Measurements from ENCODE around the gene GFRA4.

GFRA4 gene

DNA sequence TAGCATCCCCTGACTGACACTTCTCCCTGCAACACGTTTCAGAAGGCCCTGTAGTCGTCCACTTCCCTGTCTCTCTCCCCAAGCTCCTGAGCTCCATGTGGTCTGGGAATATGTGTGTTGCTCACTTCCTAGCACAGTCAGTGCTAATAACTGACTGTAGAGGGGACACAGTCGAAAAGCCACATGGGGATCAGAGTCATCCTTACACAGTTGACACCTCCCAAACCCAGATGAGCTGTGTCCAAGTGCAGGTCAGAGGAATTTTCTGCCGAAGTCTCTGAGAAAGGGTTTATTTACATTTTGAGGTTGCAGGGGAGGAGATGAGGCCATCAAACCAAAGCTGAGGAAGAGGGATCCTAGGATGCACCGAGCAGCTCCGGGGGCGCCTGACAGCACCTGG, 22.1 kb upstream of the GFRA4 start:
- Mint-ChIP-seq H3K4me3 (no peak overlapping the region), H3K27ac (no peak overlapping the region), H3K27me3 (ENCODE audit: low read depth) (peaks cover 49% of the 10 kb centered on the region), H3K9me3 (no peaks in the 10 kb centered on the region), H3K4me1 (ENCODE audit: low read depth) (no peaks in the 10 kb centered on the region), H3K36me3 (ENCODE audit: low read depth) (no peaks in the 10 kb centered on the region)

- no peaks in the 10 kb centered on the region for H3K36me3 Mint-ChIP-seq (ENCODE audit: low read depth)
- no peaks in the 10 kb centered on the region for H3K4me1 Mint-ChIP-seq (ENCODE audit: low read depth)
- H3K4me3 Mint-ChIP-seq, result no peak within 1 kb of the TSS
- H3K9me3 Mint-ChIP-seq, result no peaks in the 10 kb centered on the region
- H3K27me3 Mint-ChIP-seq (ENCODE audit: low read depth), result peaks cover 70% of the 10 kb centered on the region
- no peak within 1 kb of the TSS for H3K27ac Mint-ChIP-seq
These were observed 19.0 kb upstream of the GFRA4 start, which contains the start of gene ADAM33 for GRCh38 chr20:3681931-3682781. Gene ADAM33, minus strand, starts transcription at chr20:3682010. Its CDS starts 6 bp downstream, at chr20:3682004.

GRCh38 chr20:3681352-3681930, 18.2 kb upstream of the GFRA4 start:
- peaks cover 3% of the 10 kb centered on the region for H3K4me1 Mint-ChIP-seq (ENCODE audit: low read depth)
- H3K9me3 Mint-ChIP-seq, result no peaks in the 10 kb centered on the region
- no peaks in the 10 kb centered on the region for H3K36me3 Mint-ChIP-seq (ENCODE audit: low read depth)
- no peak overlapping the region for H3K27ac Mint-ChIP-seq
- H3K27me3 Mint-ChIP-seq (ENCODE audit: low read depth), result peaks cover 69% of the 10 kb centered on the region
- H3K4me3 Mint-ChIP-seq, result no peak overlapping the region

DNA sequence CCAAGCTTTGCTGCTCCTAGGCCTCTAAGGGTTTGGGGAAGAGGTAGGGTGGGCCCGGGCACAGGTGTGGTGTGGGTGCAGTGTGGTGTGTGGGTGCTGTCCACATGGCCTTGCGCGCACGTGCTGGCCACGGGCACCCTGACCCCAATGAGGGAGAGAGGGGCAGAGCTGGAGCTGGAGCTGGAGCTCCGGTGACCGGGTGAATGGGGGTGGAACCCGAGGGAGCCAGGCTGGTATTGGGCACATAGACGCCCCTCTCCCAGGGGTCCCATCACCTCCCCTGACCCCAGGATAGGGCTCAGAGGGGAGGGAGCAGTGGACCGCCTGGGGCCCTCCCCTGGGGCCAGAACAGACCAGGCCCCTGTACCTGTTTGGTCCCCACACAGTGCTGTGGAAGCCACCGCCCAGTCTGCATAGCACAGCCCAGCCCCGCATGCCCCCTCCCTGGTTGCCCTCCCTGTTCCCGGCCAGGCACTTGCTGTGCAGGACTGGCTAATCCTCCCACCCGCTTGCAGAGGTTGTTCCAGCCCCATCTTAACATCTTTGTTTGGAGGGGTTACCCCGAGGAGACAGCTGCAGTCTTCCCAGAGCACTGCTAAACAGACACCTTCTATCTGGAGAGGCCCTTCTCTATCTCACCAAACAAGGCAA, 17.6 kb upstream of the GFRA4 start:
- H3K4me1 Mint-ChIP-seq (ENCODE audit: low read depth), result peaks cover 3% of the 10 kb centered on the region
- H3K27ac Mint-ChIP-seq, result no peak overlapping the region
- H3K4me3 Mint-ChIP-seq, result no peak overlapping the region
- no peaks in the 10 kb centered on the region for H3K36me3 Mint-ChIP-seq (ENCODE audit: low read depth)
- H3K27me3 Mint-ChIP-seq (ENCODE audit: low read depth), result peaks cover 68% of the 10 kb centered on the region
- H3K9me3 Mint-ChIP-seq, result no peaks in the 10 kb centered on the region

GRCh38 chr20:3679749-3680700, 16.8 kb upstream of the GFRA4 start:
- peaks cover 3% of the 10 kb centered on the region for H3K4me1 Mint-ChIP-seq (ENCODE audit: low read depth)
- no peak overlapping the region for H3K4me3 Mint-ChIP-seq
- H3K27me3 Mint-ChIP-seq (ENCODE audit: low read depth), result peaks cover 72% of the 10 kb centered on the region
- H3K9me3 Mint-ChIP-seq, result no peaks in the 10 kb centered on the region
- no peaks in the 10 kb centered on the region for H3K36me3 Mint-ChIP-seq (ENCODE audit: low read depth)
- no peak overlapping the region for H3K27ac Mint-ChIP-seq

- H3K9me3 Mint-ChIP-seq, result no peaks in the 10 kb centered on the region
- H3K4me1 Mint-ChIP-seq (ENCODE audit: low read depth), result peaks cover 3% of the 10 kb centered on the region
- peaks cover 73% of the 10 kb centered on the region for H3K27me3 Mint-ChIP-seq (ENCODE audit: low read depth)
- no peak overlapping the region for H3K27ac Mint-ChIP-seq
- no peak overlapping the region for H3K4me3 Mint-ChIP-seq
- H3K36me3 Mint-ChIP-seq (ENCODE audit: low read depth), result no peaks in the 10 kb centered on the region
These were observed 15.9 kb upstream of the GFRA4 start for GRCh38 chr20:3678856-3679720.

GRCh38 chr20:3678198-3678597, 15.0 kb upstream of the GFRA4 start:
- no peaks in the 10 kb centered on the region for H3K36me3 Mint-ChIP-seq (ENCODE audit: low read depth)
- H3K27ac Mint-ChIP-seq, result no peak overlapping the region
- H3K4me1 Mint-ChIP-seq (ENCODE audit: low read depth), result peaks cover 3% of the 10 kb centered on the region
- no peaks in the 10 kb centered on the region for H3K9me3 Mint-ChIP-seq
- H3K4me3 Mint-ChIP-seq, result no peak overlapping the region
- H3K27me3 Mint-ChIP-seq (ENCODE audit: low read depth), result peaks cover 68% of the 10 kb centered on the region

GRCh38 chr20:3677733-3678132, 14.5 kb upstream of the GFRA4 start:
- peaks cover 3% of the 10 kb centered on the region for H3K4me1 Mint-ChIP-seq (ENCODE audit: low read depth)
- no peaks in the 10 kb centered on the region for H3K9me3 Mint-ChIP-seq
- H3K4me3 Mint-ChIP-seq, result no peak overlapping the region
- no peak overlapping the region for H3K27ac Mint-ChIP-seq
- H3K27me3 Mint-ChIP-seq (ENCODE audit: low read depth), result peaks cover 67% of the 10 kb centered on the region
- H3K36me3 Mint-ChIP-seq (ENCODE audit: low read depth), result no peaks in the 10 kb centered on the region

- Mint-ChIP-seq H3K27ac (no peak overlapping the region), H3K9me3 (no peaks in the 10 kb centered on the region), H3K36me3 (ENCODE audit: low read depth) (no peaks in the 10 kb centered on the region), H3K4me3 (no peak overlapping the region), H3K27me3 (ENCODE audit: low read depth) (peaks cover 71% of the 10 kb centered on the region), H3K4me1 (ENCODE audit: low read depth) (peaks cover 3% of the 10 kb centered on the region)
These were observed 12.0 kb upstream of the GFRA4 start for GRCh38 chr20:3674995-3675900.

- H3K9me3 Mint-ChIP-seq, result no peaks in the 10 kb centered on the region
- no peak overlapping the region for H3K4me3 Mint-ChIP-seq
- no peak overlapping the region for H3K27ac Mint-ChIP-seq
- no peaks in the 10 kb centered on the region for H3K36me3 Mint-ChIP-seq (ENCODE audit: low read depth)
- peaks cover 3% of the 10 kb centered on the region for H3K4me1 Mint-ChIP-seq (ENCODE audit: low read depth)
- peaks cover 73% of the 10 kb centered on the region for H3K27me3 Mint-ChIP-seq (ENCODE audit: low read depth)
These were observed 11.2 kb upstream of the GFRA4 start for GRCh38 chr20:3674447-3674846.

DNA sequence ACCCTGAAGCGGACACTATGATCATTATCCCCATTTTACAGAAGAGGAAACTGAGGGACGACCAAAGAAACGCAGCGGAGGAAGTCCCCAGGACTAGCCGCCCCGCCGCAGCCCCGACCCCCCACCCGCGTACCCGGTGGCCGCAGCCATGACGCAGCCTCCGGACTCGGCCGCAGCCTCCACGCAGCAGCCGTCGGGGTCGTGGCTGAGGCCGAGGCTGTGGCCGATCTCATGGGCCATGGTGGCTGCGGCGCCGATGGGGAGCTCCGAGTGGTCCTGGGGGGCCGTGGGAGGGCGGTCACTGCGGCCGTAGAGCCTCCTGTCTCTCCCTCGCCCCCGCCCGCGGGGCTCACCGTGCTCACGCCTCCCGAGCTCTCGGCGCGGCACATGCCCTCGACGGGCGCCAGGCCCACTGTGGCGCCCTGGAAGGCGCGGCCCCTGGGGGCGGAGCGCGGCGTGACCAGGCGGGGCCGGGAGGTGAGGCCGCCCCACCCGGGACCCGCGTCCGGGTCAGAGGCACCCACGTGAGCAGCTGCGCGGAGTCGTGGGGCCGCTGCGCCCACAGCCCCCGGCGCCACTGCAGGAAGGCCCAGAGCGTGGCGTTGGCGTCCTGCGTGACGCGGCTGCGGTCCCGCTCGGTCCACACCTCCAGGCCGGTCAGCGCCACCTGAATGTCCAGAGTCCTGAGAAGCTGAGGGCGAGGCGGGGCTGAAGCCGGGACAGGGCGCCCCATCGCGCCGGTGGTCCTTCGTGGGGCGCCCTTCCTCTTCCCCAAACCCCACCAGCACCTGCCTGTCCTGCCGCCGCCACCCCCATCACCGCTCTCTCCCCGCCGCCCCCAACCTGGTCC, 10.2 kb upstream of the GFRA4 start:
- Mint-ChIP-seq H3K4me3 (no peak overlapping the region), H3K4me1 (ENCODE audit: low read depth) (peaks cover 3% of the 10 kb centered on the region), H3K27ac (no peak overlapping the region), H3K36me3 (ENCODE audit: low read depth) (no peaks in the 10 kb centered on the region), H3K27me3 (ENCODE audit: low read depth) (peaks cover 71% of the 10 kb centered on the region), H3K9me3 (no peaks in the 10 kb centered on the region)

DNA sequence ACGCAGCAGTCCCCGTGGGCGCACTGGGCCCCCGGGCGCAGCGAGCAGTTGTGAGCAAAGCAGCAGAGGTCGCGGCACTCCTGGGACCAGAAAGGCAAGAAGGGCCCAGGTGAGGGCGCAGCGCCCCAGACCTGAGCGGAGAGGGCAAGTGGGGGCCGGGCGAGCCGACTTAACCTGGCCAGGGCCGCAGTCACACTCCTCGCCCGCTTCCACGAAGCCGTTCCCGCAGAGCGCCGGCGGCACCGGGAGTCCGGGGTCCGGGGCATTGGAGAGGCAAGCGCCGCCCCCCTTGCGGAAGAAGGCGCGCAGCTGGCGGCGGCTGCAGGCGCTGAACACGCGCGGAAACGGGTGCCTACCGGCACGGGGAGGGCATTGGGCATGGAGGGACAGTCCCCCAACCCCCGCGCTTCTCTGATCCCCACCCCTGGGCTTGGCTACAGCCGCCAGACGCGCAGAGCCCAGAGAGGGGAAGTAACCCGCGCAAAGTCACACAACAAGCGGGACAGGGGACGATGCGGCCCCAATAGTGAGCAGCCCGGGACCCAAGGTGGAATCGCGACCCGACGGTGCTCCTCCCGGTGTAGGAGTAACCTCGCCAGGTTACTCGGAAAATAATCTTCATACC, 9.5 kb upstream of the GFRA4 start:
- Mint-ChIP-seq H3K27ac (no peak overlapping the region), H3K4me3 (no peak overlapping the region), H3K36me3 (ENCODE audit: low read depth) (no peaks in the 10 kb centered on the region), H3K4me1 (ENCODE audit: low read depth) (peaks cover 3% of the 10 kb centered on the region), H3K27me3 (ENCODE audit: low read depth) (peaks cover 66% of the 10 kb centered on the region), H3K9me3 (no peaks in the 10 kb centered on the region)
